Thyroid gland (tissue), 4 donors: ENCODE results near the gene SLC29A2. TPM values are rescaled to one million over a fixed set of nuclear protein-coding genes. Genes with fewer than 3 reads are reported as not detected.
"Not testable (repeated sequence)": the region's sequence is repeated elsewhere in the genome, so short reads cannot be mapped to it uniquely, and the experiment has no call there.

Experiments used
- DNase-seq, 2 donors: peaks; one replicate each; pipeline ENCODE4 v3.0.0-alpha.2; 2019
- H3K27ac ChIP-seq, 3 donors: fragments of 200-600 bp; sonication (generic); 1 replicate in 2 of 3; 2 replicates in 1 of 3; pipeline ENCODE4 v1.5.1; 2016 to 2019; ENCODE audit warnings: mild to moderate bottlenecking in 1 of 3, moderate library complexity in 1 of 3
- H3K27me3 ChIP-seq: fragments of 200-600 bp; sonication (generic); one replicate; pipeline ENCODE4 v1.5.1; 2019
- H3K36me3 ChIP-seq, 2 donors: fragments of 200-600 bp; sonication (generic); one replicate each; pipeline ENCODE4 v1.5.1; 2016 to 2019
- H3K4me1 ChIP-seq, 2 donors: fragments of 200-600 bp; sonication (generic); one replicate each; pipeline ENCODE4 v1.5.1; 2017 to 2019
- H3K4me3 ChIP-seq, 3 donors: fragments of 200-600 bp; sonication (generic); replicated peaks in 1 of 3; 1 replicate in 2 of 3; 2 replicates in 1 of 3; pipeline ENCODE4 v1.5.1; 2016; ENCODE audit warnings: mild to moderate bottlenecking in 1 of 3
- H3K9me3 ChIP-seq: fragments of 200-600 bp; sonication (generic); one replicate; pipeline ENCODE4 v1.5.1; 2017
- POLR2A ChIP-seq, 2 donors: fragments of 450-650 bp; IDR thresholded peaks; one replicate each; pipeline ENCODE4 v1.6.1; 2017; ENCODE audit warnings: antibody characterized with exemption in 2 of 2, mild to moderate bottlenecking in 2 of 2, moderate library complexity in 1 of 2
- WGBS, 2 donors: methylation state at CpG; one replicate each; pipeline ENCODE4 v1.1.5; 2017; 5-methylcytosine and 5-hydroxymethylcytosine counted together
- intact Hi-C: fragments of 100-400 bp; cut with DNase I; formaldehyde crosslinking; loops from one replicate; pipeline ENCODE4 v1.15.1; 2023
- total RNA-seq, 4 donors: library from RNA; depleted of rRNA; stranded (reverse); fragments of >200 nt; gene quantifications; one replicate each; pipeline ENCODE4 v1.2.3, GENCODE V29; 2016
- TF ChIP-seq, protein P1 (sequence below), 6 experiments: fragments of 200-600 bp in 3 of 6; fragments of 450-650 bp in 3 of 6; sonication (generic) in 3 of 6; IDR thresholded peaks; one replicate each; pipeline ENCODE4 v1.5.1; 2016 to 2019; ENCODE audit warnings: antibody characterized with exemption in 6 of 6, mild to moderate bottlenecking in 2 of 6, inconsistent platforms in 1 of 6, moderate library complexity in 1 of 6

The SLC29A2 gene
- total RNA-seq, 4 donors from 2014 or later: 5.0 to 11.4 (median 8.3) TPM

DNA sequence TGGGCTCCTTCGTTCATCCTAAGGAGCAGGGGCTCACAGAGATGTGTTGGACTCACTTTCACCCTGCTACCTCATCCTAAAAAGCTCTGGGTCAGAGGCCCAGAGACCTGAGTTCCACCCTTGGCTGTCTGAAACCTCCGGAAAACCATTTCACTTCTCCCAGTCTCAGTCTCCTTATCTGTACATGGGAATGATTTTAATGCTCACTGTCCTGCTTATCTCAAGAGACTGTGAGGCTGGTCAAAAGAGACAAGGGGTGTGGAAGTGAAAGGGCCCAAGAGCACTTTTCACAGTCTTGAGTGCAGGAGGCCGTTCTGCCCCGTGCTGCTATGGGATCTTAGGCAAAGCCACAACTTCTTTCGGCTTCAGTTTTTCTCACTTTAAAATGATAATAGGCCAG is 36.1 kb upstream of the SLC29A2 start:
- no peaks in the 10 kb centered on the region for H3K27me3 ChIP-seq
- WGBS, 2 donors: 42 to 62% methylated on average over 4 to 5 of the region's 5 CpGs

DNA sequence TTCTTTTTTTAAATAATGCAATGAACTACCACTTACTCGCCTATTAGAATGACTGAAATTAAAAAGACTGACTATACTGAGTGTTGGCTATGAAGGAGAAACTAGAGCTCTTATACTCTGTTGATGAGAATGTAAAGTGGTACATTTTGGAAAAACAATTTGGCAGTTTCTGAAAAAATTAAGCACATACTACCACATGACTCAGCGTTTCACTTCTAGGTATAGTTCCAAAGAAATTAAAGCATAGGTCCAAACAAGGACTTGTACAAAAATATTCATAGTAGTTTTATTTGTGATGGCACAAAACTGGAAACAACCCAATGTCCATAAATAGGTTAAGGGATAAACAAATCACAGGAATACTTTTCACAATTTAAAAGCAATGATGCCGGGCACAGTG is 22.4 kb upstream of the SLC29A2 start:
- DNase-seq: no peak
- Histone ChIP-seq H3K9me3 (no peaks in the 10 kb centered on the region), H3K27ac (no peak overlapping the region), H3K27me3 (no peaks in the 10 kb centered on the region), H3K4me1 (no peaks in the 10 kb centered on the region), H3K36me3 (no peaks in the 10 kb centered on the region), H3K4me3 (no peak overlapping the region)
- intact Hi-C loops: no loop called here
- TF ChIP-seq, protein P1, sequence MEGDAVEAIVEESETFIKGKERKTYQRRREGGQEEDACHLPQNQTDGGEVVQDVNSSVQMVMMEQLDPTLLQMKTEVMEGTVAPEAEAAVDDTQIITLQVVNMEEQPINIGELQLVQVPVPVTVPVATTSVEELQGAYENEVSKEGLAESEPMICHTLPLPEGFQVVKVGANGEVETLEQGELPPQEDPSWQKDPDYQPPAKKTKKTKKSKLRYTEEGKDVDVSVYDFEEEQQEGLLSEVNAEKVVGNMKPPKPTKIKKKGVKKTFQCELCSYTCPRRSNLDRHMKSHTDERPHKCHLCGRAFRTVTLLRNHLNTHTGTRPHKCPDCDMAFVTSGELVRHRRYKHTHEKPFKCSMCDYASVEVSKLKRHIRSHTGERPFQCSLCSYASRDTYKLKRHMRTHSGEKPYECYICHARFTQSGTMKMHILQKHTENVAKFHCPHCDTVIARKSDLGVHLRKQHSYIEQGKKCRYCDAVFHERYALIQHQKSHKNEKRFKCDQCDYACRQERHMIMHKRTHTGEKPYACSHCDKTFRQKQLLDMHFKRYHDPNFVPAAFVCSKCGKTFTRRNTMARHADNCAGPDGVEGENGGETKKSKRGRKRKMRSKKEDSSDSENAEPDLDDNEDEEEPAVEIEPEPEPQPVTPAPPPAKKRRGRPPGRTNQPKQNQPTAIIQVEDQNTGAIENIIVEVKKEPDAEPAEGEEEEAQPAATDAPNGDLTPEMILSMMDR (IDR thresholded peaks at IDR 0.05): no peak
- TF ChIP-seq POLR2A (IDR thresholded peaks at IDR 0.05): no peak
- WGBS, 2 donors: 83 to 85% methylated on average over 3 of the region's 3 CpGs

More for the DNA sequence above, 36.1 kb upstream of the SLC29A2 start:
- no peak overlapping the region for H3K27ac ChIP-seq
- intact Hi-C loops: loop anchor here (2.0 to 5.0 kb wide), 2 partner anchors 23 to 270 kb away; partner anchors contain the start of gene RBM4B
- TF ChIP-seq, protein P1 (IDR thresholded peaks at IDR 0.05): no peak
- TF ChIP-seq POLR2A (IDR thresholded peaks at IDR 0.05): no peak
- H3K36me3 ChIP-seq: no peaks in the 10 kb centered on the region
- H3K4me1 ChIP-seq: peaks cover 0 to 5% of the 10 kb centered on the region in 2 donors
- H3K9me3 ChIP-seq: no peaks in the 10 kb centered on the region
- no peak overlapping the region for H3K4me3 ChIP-seq
- no peak for DNase-seq

GRCh38 chr11:66391322-66391721 is 19.8 kb upstream of the SLC29A2 start:
- H3K4me1 ChIP-seq: peaks cover 0 to 2% of the 10 kb centered on the region in 2 donors
- H3K27ac ChIP-seq: no peak overlapping the region
- no peaks in the 10 kb centered on the region for H3K9me3 ChIP-seq
- no peaks in the 10 kb centered on the region for H3K36me3 ChIP-seq
- DNase-seq: no peak
- intact Hi-C loops: no loop called here
- TF ChIP-seq, protein P1 (IDR thresholded peaks at IDR 0.05): no peak
- TF ChIP-seq POLR2A (IDR thresholded peaks at IDR 0.05): no peak
- WGBS, 2 donors: 73 to 81% methylated on average over 6 of the region's 6 CpGs
- no peaks in the 10 kb centered on the region for H3K27me3 ChIP-seq
- H3K4me3 ChIP-seq: no peak overlapping the region

GRCh38 chr11:66388780-66389386 is 17.3 kb upstream of the SLC29A2 start:
- H3K4me1 ChIP-seq: peaks cover 0 to 7% of the 10 kb centered on the region in 2 donors
- TF ChIP-seq, protein P1 (IDR thresholded peaks at IDR 0.05): peak in 5 of 6 experiments; percentile 45 to 70 (median 51)
- no peak for TF ChIP-seq POLR2A (IDR thresholded peaks at IDR 0.05)
- H3K9me3 ChIP-seq: no peaks in the 10 kb centered on the region
- WGBS, 2 donors: 28 to 33% methylated on average over 8 of the region's 8 CpGs
- peak; percentile 67 to 74 for DNase-seq
- H3K36me3 ChIP-seq: no peaks in the 10 kb centered on the region
- H3K27ac ChIP-seq: no peak overlapping the region
- no peak overlapping the region for H3K4me3 ChIP-seq
- H3K27me3 ChIP-seq: no peaks in the 10 kb centered on the region
- intact Hi-C loops: no loop called here

GRCh38 chr11:66386171-66387069 is 14.9 kb upstream of the SLC29A2 start:
- WGBS, 2 donors: 16 to 18% methylated on average over 20 of the region's 20 CpGs
- peak; percentile 91 to 93 for DNase-seq
- Histone ChIP-seq H3K27me3 (no peaks in the 10 kb centered on the region), H3K9me3 (no peaks in the 10 kb centered on the region), H3K27ac (no peak overlapping the region), H3K4me3 (no peak overlapping the region), H3K4me1 (peaks cover 0 to 7% of the 10 kb centered on the region in 2 donors), H3K36me3 (no peaks in the 10 kb centered on the region)
- intact Hi-C loops: no loop called here
- no peak for TF ChIP-seq POLR2A (IDR thresholded peaks at IDR 0.05)
- TF ChIP-seq, protein P1 (IDR thresholded peaks at IDR 0.05): peak; percentile 79 to 97 (median 87)

GRCh38 chr11:66384316-66384715 is 12.8 kb upstream of the SLC29A2 start:
- WGBS, 2 donors: 85 to 88% methylated on average over 13 of the region's 13 CpGs
- intact Hi-C loops, H3K36me3 ChIP-seq, DNase-seq, H3K9me3 ChIP-seq, H3K27me3 ChIP-seq, H3K4me1 ChIP-seq, H3K27ac ChIP-seq, H3K4me3 ChIP-seq: not testable (repeated sequence)

GRCh38 chr11:66380264-66380663 is 8.7 kb upstream of the SLC29A2 start:
- H3K4me1 ChIP-seq, H3K4me3 ChIP-seq, H3K27ac ChIP-seq, H3K27me3 ChIP-seq, H3K36me3 ChIP-seq, H3K9me3 ChIP-seq, intact Hi-C loops: not testable (repeated sequence)
- 10% methylated on average over 7 of the region's 7 CpGs for WGBS, 2 donors
- DNase-seq: peak; percentile 55 to 63
